Keratinocyte (primary cell): ENCODE measurements around the gene SEC62.

Experiments
- CTCF ChIP-seq, 3 experiments: IDR thresholded peaks in 1 of 3; conservative IDR thresholded peaks in 1 of 3; optimal IDR thresholded peaks in 1 of 3; 2 replicates in 2 of 3; 3 replicates in 1 of 3; pipeline versions ENCODE3 to v1.5.1; 2011; ENCODE audit warnings: low read length in 3 of 3, mild to moderate bottlenecking in 3 of 3, moderate library complexity in 2 of 3, control low read depth in 1 of 3, inconsistent platforms in 1 of 3; ENCODE audit not compliant: insufficient read depth in 2 of 3; ENCODE audit errors: extremely low read depth in 1 of 3
- EZH2 ChIP-seq: IDR thresholded peaks from one replicate; pipeline ENCODE4 v1.6.1; 2012; ENCODE audit warnings: inconsistent platforms, mild to moderate bottlenecking, low read length, moderate library complexity

GRCh38 chr3:170012683-170013400 lies 46.2 kb downstream of the SEC62 start:
- TF ChIP-seq CTCF (optimal IDR thresholded peaks at IDR 0.05 in 1 of 3, IDR thresholded peaks at IDR 0.05 in 1 of 3, conservative IDR thresholded peaks at IDR 0.05 in 1 of 3; ENCODE audit: extremely low read depth in 1 of 3, insufficient read depth in 2 of 3, low read length in 3 of 3) (no peak), EZH2 (no peak)
